MCF 10A (cell line): ENCODE measurements around the gene NANP. TPM values are rescaled to one million over a fixed set of nuclear protein-coding genes. Genes with fewer than 3 reads are reported as not detected.

Experiments
- BruUV-seq: library from RNA; stranded (reverse); fragments of 400-500 nt; replicated peaks from 2 replicates; lab custom pipeline; 2021; lab: Mats Ljungman, UMichigan
- CTCF ChIA-PET: fragments of 300-600 bp; sonication (Branson Sonifier 250); formaldehyde crosslinking; extraction: SDS; loops from one replicate; lab custom pipeline; 2021; ENCODE audit warnings: antibody characterized with exemption, inconsistent platforms; lab: Yijun Ruan, JAX
- POLR2A ChIA-PET: fragments of 300-600, 350-650 bp; sonication (Branson Sonifier 250); formaldehyde crosslinking; extraction: SDS; loops from one replicate; lab custom pipeline; 2020; ENCODE audit warnings: antibody characterized with exemption, inconsistent platforms; lab: Yijun Ruan, JAX
- DNase-seq: peaks from one replicate; pipeline ENCODE4 v3.0.0-alpha.2; 2018; ENCODE audit not compliant: unreplicated experiment
- H3K27ac Mint-ChIP-seq: one replicate; pipeline ENCODE4 v1.8.0; 2022; ENCODE audit warnings: mild to moderate bottlenecking, low read depth, mixed read lengths; ENCODE audit not compliant: unreplicated experiment
- H3K27me3 Mint-ChIP-seq: one replicate; pipeline ENCODE4 v1.8.0; 2022; ENCODE audit warnings: mixed read lengths; ENCODE audit not compliant: insufficient read depth, unreplicated experiment
- H3K36me3 Mint-ChIP-seq: one replicate; pipeline ENCODE4 v1.8.0; 2022; ENCODE audit warnings: mild to moderate bottlenecking, moderate library complexity, mixed read lengths; ENCODE audit not compliant: insufficient read depth, unreplicated experiment
- H3K4me1 Mint-ChIP-seq: one replicate; pipeline ENCODE4 v1.8.0; 2022; ENCODE audit warnings: mixed read lengths; ENCODE audit not compliant: insufficient read depth, unreplicated experiment
- H3K4me3 Mint-ChIP-seq: one replicate; pipeline ENCODE4 v1.8.0; 2022; ENCODE audit warnings: mild to moderate bottlenecking, moderate library complexity, mixed read lengths; ENCODE audit not compliant: unreplicated experiment
- H3K9me3 Mint-ChIP-seq: one replicate; pipeline ENCODE4 v1.8.0; 2022; ENCODE audit warnings: mixed read lengths; ENCODE audit not compliant: unreplicated experiment
- intact Hi-C: fragments of 100-400 bp; cut with micrococcal nuclease; formaldehyde crosslinking; loops from 2 replicates; pipeline ENCODE4 v1.14.1; 2022
- total RNA-seq: library from RNA; stranded (reverse); gene quantifications from 2 replicates; pipeline ENCODE4 v1.2.3, GENCODE V29; 2022
- TF ChIP-seq, protein P1 (sequence below): fragments of 200-600 bp; IDR thresholded peaks from one replicate; pipeline ENCODE4 v1.8.0; 2022; ENCODE audit warnings: antibody characterized with exemption, mild to moderate bottlenecking; ENCODE audit not compliant: unreplicated experiment

Gene NANP
- total RNA-seq, 1 experiment from 2014 or later, result 5.7 TPM

DNA sequence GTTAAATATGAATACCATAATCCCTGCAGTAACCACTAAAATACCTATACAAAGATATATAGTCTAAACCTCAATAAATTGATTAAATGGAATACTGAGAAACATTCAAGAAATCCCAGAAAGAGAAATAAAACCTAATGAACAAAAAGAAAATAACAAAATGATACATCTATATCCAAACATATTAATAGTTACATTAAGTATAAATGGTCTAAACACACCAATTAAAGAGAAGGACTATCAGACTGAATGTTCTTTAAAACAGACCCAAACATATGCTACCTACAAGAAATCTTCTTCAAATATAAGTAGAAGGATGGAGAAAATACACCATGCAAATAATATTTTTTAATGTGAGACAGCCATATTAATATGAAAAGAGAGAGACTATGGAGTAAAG, 60.5 kb downstream of the NANP start:
- Mint-ChIP-seq H3K36me3 (no peaks in the 10 kb centered on the region), H3K9me3 (peaks cover 7% of the 10 kb centered on the region), H3K4me3 (no peak overlapping the region), H3K4me1 (no peaks in the 10 kb centered on the region), H3K27ac (no peak overlapping the region), H3K27me3 (no peaks in the 10 kb centered on the region)
- intact Hi-C loops, result no loop called here
- TF ChIP-seq, protein P1, sequence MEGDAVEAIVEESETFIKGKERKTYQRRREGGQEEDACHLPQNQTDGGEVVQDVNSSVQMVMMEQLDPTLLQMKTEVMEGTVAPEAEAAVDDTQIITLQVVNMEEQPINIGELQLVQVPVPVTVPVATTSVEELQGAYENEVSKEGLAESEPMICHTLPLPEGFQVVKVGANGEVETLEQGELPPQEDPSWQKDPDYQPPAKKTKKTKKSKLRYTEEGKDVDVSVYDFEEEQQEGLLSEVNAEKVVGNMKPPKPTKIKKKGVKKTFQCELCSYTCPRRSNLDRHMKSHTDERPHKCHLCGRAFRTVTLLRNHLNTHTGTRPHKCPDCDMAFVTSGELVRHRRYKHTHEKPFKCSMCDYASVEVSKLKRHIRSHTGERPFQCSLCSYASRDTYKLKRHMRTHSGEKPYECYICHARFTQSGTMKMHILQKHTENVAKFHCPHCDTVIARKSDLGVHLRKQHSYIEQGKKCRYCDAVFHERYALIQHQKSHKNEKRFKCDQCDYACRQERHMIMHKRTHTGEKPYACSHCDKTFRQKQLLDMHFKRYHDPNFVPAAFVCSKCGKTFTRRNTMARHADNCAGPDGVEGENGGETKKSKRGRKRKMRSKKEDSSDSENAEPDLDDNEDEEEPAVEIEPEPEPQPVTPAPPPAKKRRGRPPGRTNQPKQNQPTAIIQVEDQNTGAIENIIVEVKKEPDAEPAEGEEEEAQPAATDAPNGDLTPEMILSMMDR, result no peak
- BruUV-seq, result no TSS peak
- POLR2A ChIA-PET, result interaction anchor here (0.6 to 0.8 kb wide), 2 partner anchors 9 to 159 kb away, joined by 3 read pairs; no protein-coding TSS in a partner anchor
- DNase-seq, result no peak
- CTCF ChIA-PET, result interaction anchor here (0.6 kb wide), 1 partner anchor 14 kb away, joined by 3 read pairs; no protein-coding TSS in a partner anchor

Other genes starting within 250 kb of the NANP start
- 18.6 TPM in 2 replicates for gene ABHD12, start 233.2 kb downstream of the NANP start, total RNA-seq
- gene GINS1, start 216.3 kb downstream of the NANP start, total RNA-seq, result 5.2 and 6.0 TPM in 2 replicates
- gene NINL, start 38.5 kb downstream of the NANP start, total RNA-seq, result 1.2 and 1.3 TPM in 2 replicates
- 19.5 and 23.0 TPM in 2 replicates for gene ZNF337, start 72.8 kb upstream of the NANP start, total RNA-seq